ENCODE data around the gene SLC37A1. TPM values are rescaled to one million over a fixed set of nuclear protein-coding genes. Genes with fewer than 3 reads are reported as not detected.

The SLC37A1 gene
- total RNA-seq, 4 donors from 2014 or later: 4.0 to 5.8 (median 5.1) TPM

DNA sequence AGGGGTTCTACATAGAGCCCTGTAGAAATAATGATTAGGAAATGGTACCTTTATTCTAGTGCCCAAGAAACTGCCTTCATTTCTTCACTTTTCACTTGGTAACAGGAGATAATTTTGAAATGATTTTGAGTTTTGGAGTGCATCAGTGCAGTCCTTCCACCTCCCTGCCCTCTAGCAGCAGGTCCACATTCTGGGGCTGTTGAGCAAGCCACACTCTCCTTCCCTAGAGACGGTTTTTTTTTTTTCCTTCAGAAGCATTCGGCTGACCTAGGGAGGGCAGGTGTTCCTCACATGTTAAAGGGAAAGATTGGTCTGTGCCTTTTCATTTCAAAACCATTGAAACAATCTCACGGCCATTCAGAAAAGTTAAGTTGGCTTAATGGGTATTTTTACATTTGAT is 39.8 kb downstream of the SLC37A1 start:
- TF ChIP-seq, protein P1, sequence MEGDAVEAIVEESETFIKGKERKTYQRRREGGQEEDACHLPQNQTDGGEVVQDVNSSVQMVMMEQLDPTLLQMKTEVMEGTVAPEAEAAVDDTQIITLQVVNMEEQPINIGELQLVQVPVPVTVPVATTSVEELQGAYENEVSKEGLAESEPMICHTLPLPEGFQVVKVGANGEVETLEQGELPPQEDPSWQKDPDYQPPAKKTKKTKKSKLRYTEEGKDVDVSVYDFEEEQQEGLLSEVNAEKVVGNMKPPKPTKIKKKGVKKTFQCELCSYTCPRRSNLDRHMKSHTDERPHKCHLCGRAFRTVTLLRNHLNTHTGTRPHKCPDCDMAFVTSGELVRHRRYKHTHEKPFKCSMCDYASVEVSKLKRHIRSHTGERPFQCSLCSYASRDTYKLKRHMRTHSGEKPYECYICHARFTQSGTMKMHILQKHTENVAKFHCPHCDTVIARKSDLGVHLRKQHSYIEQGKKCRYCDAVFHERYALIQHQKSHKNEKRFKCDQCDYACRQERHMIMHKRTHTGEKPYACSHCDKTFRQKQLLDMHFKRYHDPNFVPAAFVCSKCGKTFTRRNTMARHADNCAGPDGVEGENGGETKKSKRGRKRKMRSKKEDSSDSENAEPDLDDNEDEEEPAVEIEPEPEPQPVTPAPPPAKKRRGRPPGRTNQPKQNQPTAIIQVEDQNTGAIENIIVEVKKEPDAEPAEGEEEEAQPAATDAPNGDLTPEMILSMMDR (IDR thresholded peaks at IDR 0.05; ENCODE audit: low read depth): no peak

- TF ChIP-seq, protein P1 (IDR thresholded peaks at IDR 0.05; ENCODE audit: low read depth): no peak
These were observed 40.8 kb downstream of the SLC37A1 start for GRCh38 chr21:42554251-42554961.

GRCh38 chr21:42555756-42556438 is 42.2 kb downstream of the SLC37A1 start:
- TF ChIP-seq, protein P1 (IDR thresholded peaks at IDR 0.05; ENCODE audit: low read depth): no peak

DNA sequence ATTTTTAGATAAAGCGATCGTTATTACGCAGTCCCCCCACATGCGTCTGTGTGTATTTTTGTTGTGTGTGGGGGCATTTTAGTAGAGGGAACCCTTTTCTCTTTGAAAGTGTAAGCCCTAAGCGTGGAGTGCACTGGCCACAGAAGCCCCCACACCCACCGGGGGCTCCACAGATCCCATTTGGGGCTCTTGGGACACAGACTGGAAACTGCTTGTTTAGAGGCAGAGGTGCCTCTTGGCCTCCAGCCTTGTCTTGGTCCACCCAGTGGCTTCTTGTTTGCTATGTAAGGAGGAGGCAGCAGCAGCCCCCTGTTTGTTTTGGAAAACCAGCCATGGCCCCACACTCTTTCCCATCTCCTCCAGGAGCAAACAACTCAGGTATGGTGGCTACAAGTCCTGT is 42.8 kb downstream of the SLC37A1 start:
- TF ChIP-seq, protein P1 (IDR thresholded peaks at IDR 0.05; ENCODE audit: low read depth): no peak

DNA sequence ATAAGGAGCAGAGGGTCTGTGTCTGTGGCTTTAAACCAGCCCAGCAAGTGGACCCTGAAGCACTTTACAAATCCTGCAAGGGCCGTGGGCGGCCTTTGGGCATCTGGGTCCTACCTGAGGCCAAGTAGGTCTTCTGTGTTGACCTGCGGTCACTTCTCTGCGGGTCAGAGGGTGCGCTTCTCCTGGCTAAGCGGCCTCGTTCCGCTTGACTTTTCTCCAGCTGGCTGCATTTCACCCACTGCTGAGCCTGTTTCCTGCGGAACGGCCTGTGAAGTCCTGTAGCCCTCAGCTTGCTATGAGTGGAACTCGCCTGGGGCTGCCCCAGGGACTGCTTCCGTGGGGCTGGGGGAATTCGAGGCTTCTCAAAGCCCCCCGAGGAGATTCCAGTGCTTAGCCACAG is 43.3 kb downstream of the SLC37A1 start:
- TF ChIP-seq, protein P1 (IDR thresholded peaks at IDR 0.05; ENCODE audit: low read depth): no peak

DNA sequence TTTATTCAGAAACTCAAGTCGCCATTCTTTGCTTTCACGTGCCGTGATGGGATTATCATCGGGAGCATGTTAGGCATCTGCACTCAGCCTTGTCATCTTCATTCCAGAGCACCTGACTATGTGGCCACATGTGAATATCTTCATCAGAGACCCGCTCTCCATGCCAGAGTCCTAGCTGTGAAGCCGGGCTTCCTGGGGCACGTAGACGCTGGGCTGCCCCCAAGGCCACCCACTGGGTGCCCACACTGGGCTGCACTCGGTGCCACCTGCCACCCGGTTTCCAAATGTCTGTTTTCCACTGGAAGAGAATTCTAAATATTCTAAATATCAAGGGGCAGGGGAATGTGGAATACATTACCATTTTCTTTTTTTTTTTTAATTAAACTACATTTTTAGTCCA is 43.8 kb downstream of the SLC37A1 start:
- TF ChIP-seq, protein P1 (IDR thresholded peaks at IDR 0.05; ENCODE audit: low read depth): no peak

DNA sequence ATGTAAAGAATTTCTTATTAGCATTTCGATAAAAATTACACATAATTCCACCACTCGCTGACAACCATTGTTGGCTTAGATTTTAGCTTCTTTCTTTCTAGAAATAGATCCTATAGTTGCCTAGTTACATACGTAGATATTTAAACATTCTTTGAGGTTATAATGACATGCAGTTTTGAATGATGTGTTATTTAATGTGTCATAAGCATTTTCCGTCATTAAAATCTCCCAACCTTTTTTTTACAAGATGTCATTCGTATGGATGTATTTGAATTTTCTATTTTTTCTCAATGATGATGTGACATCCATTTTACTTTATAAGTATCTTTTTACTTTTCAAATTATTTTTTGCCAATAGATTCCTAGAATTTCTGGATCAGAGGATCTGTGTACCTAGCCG is 44.7 kb downstream of the SLC37A1 start:
- TF ChIP-seq, protein P1 (IDR thresholded peaks at IDR 0.05; ENCODE audit: low read depth): no peak

Measured in subcutaneous adipose tissue (tissue), 4 donors.